Esophagus squamous epithelium (tissue), 4 donors: ENCODE measurements around the gene RAET1G.

Source experiments
- POLR2A ChIP-seq, 4 donors: fragments of 450-650 bp; IDR thresholded peaks; one replicate each; pipeline ENCODE4 v1.6.1; 2017; ENCODE audit warnings: antibody characterized with exemption in 4 of 4, mild to moderate bottlenecking in 4 of 4, moderate library complexity in 3 of 4
- TF ChIP-seq, protein P1 (sequence below), 6 experiments: fragments of 450-650 bp in 4 of 6; fragments of 200-600 bp in 2 of 6; sonication (generic) in 2 of 6; IDR thresholded peaks; one replicate each; pipeline ENCODE4 v1.5.1; 2016 to 2019; ENCODE audit warnings: antibody characterized with exemption in 6 of 6, mild to moderate bottlenecking in 4 of 6, moderate library complexity in 4 of 6

DNA sequence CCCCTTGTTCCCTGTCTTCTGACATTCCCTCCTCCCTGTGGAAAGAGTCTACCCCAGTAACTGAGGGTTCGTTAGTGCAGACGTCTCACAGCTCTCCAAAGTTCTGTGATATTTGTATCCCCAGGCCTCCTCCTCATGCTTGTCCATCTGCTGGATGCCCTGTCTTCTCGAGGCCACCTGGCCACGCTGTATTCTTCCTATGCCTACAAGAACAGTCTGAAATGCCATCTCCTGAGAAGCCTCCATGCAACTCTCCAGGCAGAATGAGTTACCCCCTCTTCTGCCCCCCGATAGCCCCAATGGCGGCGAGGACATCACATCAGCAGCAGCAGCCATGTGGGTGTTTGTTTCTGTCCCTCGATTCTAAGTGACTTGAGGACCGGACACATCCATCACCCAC, 28.2 kb upstream of the RAET1G start:
- TF ChIP-seq, protein P1, sequence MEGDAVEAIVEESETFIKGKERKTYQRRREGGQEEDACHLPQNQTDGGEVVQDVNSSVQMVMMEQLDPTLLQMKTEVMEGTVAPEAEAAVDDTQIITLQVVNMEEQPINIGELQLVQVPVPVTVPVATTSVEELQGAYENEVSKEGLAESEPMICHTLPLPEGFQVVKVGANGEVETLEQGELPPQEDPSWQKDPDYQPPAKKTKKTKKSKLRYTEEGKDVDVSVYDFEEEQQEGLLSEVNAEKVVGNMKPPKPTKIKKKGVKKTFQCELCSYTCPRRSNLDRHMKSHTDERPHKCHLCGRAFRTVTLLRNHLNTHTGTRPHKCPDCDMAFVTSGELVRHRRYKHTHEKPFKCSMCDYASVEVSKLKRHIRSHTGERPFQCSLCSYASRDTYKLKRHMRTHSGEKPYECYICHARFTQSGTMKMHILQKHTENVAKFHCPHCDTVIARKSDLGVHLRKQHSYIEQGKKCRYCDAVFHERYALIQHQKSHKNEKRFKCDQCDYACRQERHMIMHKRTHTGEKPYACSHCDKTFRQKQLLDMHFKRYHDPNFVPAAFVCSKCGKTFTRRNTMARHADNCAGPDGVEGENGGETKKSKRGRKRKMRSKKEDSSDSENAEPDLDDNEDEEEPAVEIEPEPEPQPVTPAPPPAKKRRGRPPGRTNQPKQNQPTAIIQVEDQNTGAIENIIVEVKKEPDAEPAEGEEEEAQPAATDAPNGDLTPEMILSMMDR (IDR thresholded peaks at IDR 0.05): no peak
- TF ChIP-seq POLR2A (IDR thresholded peaks at IDR 0.05): no peak
